ENCODE data around the gene BACH2. TPM values are rescaled to one million over a fixed set of nuclear protein-coding genes. Genes with fewer than 3 reads are reported as not detected.

BACH2 gene
- total and polyA plus RNA-seq, 9 of the 15 experiments (the other 6 are each of a cell fraction or from before 2014, with no cell fraction given): 0.06 to 3.1 (median 0.59) TPM

DNA sequence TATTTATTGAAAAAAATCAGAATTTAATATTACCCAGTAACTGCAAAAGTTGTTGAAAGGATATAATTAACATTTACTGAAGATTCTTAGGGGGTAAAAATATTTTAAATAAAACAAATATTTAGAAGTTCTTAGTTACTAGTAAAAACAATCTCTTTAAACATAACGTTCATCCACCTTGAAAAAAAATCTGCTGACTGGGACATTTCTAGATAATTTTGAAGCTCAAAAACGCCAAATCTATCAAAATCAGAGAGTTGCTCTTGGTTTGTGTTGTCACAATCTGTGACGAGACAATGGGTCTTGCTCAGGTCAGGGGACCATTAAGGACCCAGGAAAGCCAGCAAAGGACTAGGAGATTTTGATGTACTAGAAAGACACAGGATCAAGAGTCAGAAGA lies 177.0 kb downstream of the BACH2 start:
- in situ Hi-C loops (cut with MboI) (no loop called here), intact Hi-C loops (cut with micrococcal nuclease) (loop anchor here (5.0 kb wide), 1 partner anchor 58 kb away; no protein-coding TSS in a partner anchor)
- Histone ChIP-seq H3K27ac (ENCODE audit: extremely low read depth, low read depth, low read length) (no peak overlapping the region), H3K4me2 (ENCODE audit: insufficient read depth, low read length) (no peak overlapping the region), H4K20me1 (replicated peaks; ENCODE audit: control insufficient read depth, insufficient read depth, low read length) (no peaks in the 10 kb centered on the region), H3K36me3 (ENCODE audit: control insufficient read depth, insufficient read depth, low read length) (no peaks in the 10 kb centered on the region), H3K9me3 (replicated peaks; ENCODE audit: control insufficient read depth, insufficient read depth, low read depth, low read length) (no peaks in the 10 kb centered on the region), H3K27me3 (ENCODE audit: control insufficient read depth in 2 of 2, insufficient read depth in 2 of 2, low read length in 2 of 2) (no peaks in the 10 kb centered on the region), H3K79me2 (ENCODE audit: control insufficient read depth, insufficient read depth, low read length) (no peaks in the 10 kb centered on the region), H3K9me1 (ENCODE audit: control insufficient read depth, insufficient read depth, low read length) (no peaks in the 10 kb centered on the region), H3K4me3 (no peak overlapping the region), H3K4me1 (replicated peaks in 1 of 2; ENCODE audit: control insufficient read depth in 2 of 2, insufficient read depth in 2 of 2, low read length in 2 of 2) (no peaks in the 10 kb centered on the region; a peak in 2 of 5 replicates), H3K9ac (ENCODE audit: insufficient read depth in 1 of 2, low read depth in 2 of 2, low read length in 2 of 2) (no peak overlapping the region), H2AFZ (ENCODE audit: low read depth, low read length) (no peak overlapping the region)
- no peak for DNase-seq (ENCODE audit: extremely low read depth in 1 of 4, low spot score in 3 of 4)
- ATAC-seq: no peak
- POLR2A ChIA-PET: no interaction called here
- 11% methylated on average over 3 of the region's 3 CpGs for WGBS (ENCODE audit: insufficient coverage, low coverage, missing lambda C conversion rate)
- no TSS peak for BruUV-seq (replicated peaks)
- no peak for FAIRE-seq
- CTCF ChIA-PET (ENCODE audit: low intra/inter-chr PET ratio): no interaction called here
- no peak for TF ChIP-seq YBX1 (IDR thresholded peaks at IDR 0.05)
- TF ChIP-seq MAFF (IDR thresholded peaks at IDR 0.05; ENCODE audit: low read length): peak; percentile 76
- no peak for TF ChIP-seq ZNF766 (CRISPR knock-in tag; conservative IDR thresholded peaks at IDR 0.05)
- TF ChIP-seq MAFG (tag; conservative IDR thresholded peaks at IDR 0.05): peak; percentile 71
- peak; percentile 66; the same call in 1 of the 2 replicates for TF ChIP-seq C11orf30 (IDR thresholded peaks at IDR 0.05; ENCODE audit: low read depth)
- TF ChIP-seq ZNF3 (CRISPR knock-in tag; IDR thresholded peaks at IDR 0.05): no peak
- TF ChIP-seq, protein P1, sequence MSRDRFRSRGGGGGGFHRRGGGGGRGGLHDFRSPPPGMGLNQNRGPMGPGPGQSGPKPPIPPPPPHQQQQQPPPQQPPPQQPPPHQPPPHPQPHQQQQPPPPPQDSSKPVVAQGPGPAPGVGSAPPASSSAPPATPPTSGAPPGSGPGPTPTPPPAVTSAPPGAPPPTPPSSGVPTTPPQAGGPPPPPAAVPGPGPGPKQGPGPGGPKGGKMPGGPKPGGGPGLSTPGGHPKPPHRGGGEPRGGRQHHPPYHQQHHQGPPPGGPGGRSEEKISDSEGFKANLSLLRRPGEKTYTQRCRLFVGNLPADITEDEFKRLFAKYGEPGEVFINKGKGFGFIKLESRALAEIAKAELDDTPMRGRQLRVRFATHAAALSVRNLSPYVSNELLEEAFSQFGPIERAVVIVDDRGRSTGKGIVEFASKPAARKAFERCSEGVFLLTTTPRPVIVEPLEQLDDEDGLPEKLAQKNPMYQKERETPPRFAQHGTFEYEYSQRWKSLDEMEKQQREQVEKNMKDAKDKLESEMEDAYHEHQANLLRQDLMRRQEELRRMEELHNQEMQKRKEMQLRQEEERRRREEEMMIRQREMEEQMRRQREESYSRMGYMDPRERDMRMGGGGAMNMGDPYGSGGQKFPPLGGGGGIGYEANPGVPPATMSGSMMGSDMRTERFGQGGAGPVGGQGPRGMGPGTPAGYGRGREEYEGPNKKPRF (IDR thresholded peaks at IDR 0.05; ENCODE audit: low read depth, low read length): no peak
- TF ChIP-seq, protein P2, sequence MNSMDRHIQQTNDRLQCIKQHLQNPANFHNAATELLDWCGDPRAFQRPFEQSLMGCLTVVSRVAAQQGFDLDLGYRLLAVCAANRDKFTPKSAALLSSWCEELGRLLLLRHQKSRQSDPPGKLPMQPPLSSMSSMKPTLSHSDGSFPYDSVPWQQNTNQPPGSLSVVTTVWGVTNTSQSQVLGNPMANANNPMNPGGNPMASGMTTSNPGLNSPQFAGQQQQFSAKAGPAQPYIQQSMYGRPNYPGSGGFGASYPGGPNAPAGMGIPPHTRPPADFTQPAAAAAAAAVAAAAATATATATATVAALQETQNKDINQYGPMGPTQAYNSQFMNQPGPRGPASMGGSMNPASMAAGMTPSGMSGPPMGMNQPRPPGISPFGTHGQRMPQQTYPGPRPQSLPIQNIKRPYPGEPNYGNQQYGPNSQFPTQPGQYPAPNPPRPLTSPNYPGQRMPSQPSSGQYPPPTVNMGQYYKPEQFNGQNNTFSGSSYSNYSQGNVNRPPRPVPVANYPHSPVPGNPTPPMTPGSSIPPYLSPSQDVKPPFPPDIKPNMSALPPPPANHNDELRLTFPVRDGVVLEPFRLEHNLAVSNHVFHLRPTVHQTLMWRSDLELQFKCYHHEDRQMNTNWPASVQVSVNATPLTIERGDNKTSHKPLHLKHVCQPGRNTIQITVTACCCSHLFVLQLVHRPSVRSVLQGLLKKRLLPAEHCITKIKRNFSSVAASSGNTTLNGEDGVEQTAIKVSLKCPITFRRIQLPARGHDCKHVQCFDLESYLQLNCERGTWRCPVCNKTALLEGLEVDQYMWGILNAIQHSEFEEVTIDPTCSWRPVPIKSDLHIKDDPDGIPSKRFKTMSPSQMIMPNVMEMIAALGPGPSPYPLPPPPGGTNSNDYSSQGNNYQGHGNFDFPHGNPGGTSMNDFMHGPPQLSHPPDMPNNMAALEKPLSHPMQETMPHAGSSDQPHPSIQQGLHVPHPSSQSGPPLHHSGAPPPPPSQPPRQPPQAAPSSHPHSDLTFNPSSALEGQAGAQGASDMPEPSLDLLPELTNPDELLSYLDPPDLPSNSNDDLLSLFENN (IDR thresholded peaks at IDR 0.05; ENCODE audit: low read depth in 2 of 2, low read length in 2 of 2): no peak
- no peak for TF ChIP-seq ZNF324 (CRISPR knock-in tag; IDR thresholded peaks at IDR 0.05)
- peak; percentile 71 for TF ChIP-seq MAFK (IDR thresholded peaks at IDR 0.05; ENCODE audit: low read length)
- no peak for TF ChIP-seq SRSF9 (IDR thresholded peaks at IDR 0.05; ENCODE audit: borderline replicate concordance, low read depth, low read length)
- no peak for TF ChIP-seq NR2C1 (IDR thresholded peaks at IDR 0.05)
- no peak for TF ChIP-seq NR2C1 (tag; IDR thresholded peaks at IDR 0.05)
- no peak for TF ChIP-seq RBM25 (IDR thresholded peaks at IDR 0.05; ENCODE audit: low read depth, low read length, severe bottlenecking)
- TF ChIP-seq FOS (IDR thresholded peaks at IDR 0.05; ENCODE audit: extremely low read depth, insufficient read length): no peak
- peak; percentile 86 for TF ChIP-seq ZNF316 (IDR thresholded peaks at IDR 0.05)

Measured in K562 (cell line).